ENCODE results near the gene HES6.
"Not testable (repeated sequence)": the region's sequence is repeated elsewhere in the genome, so short reads cannot be mapped to it uniquely, and the experiment has no call there.

HES6 gene

GRCh38 chr2:238273433-238273832 is 33.6 kb upstream of the HES6 start:
- DNase-seq, result peak; percentile 13 to 37

GRCh38 chr2:238272156-238272555 is 32.3 kb upstream of the HES6 start:
- no peak for DNase-seq

GRCh38 chr2:238271686-238272085 is 31.8 kb upstream of the HES6 start:
- DNase-seq, result not testable (repeated sequence)

GRCh38 chr2:238271061-238271554 is 31.3 kb upstream of the HES6 start:
- DNase-seq, result no peak

GRCh38 chr2:238270606-238271005 is 30.8 kb upstream of the HES6 start:
- DNase-seq, result no peak

GRCh38 chr2:238269741-238270140 is 29.9 kb upstream of the HES6 start:
- no peak for DNase-seq

GRCh38 chr2:238267884-238268680 is 28.2 kb upstream of the HES6 start:
- DNase-seq, result no peak

GRCh38 chr2:238267341-238267710 is 27.5 kb upstream of the HES6 start:
- no peak for DNase-seq

- DNase-seq, result no peak
These were observed 25.8 kb upstream of the HES6 start for GRCh38 chr2:238265605-238266004.

GRCh38 chr2:238264072-238264460 is 24.2 kb upstream of the HES6 start:
- no peak for DNase-seq

GRCh38 chr2:238263204-238264071 is 23.6 kb upstream of the HES6 start:
- DNase-seq, result peak; percentile 89 to 90

GRCh38 chr2:238262496-238263122 is 22.8 kb upstream of the HES6 start:
- DNase-seq, result no peak

- DNase-seq, result no peak
These were observed 22.0 kb upstream of the HES6 start for GRCh38 chr2:238261718-238262375.

- no peak for DNase-seq
These were observed 21.0 kb upstream of the HES6 start for GRCh38 chr2:238260883-238261282.

GRCh38 chr2:238259061-238260020 is 19.5 kb upstream of the HES6 start:
- DNase-seq, result no peak

GRCh38 chr2:238257786-238258700 is 18.2 kb upstream of the HES6 start:
- no peak for DNase-seq

GRCh38 chr2:238256594-238257104 is 16.8 kb upstream of the HES6 start:
- peak; percentile 77 to 81 for DNase-seq

- no peak for DNase-seq
These were observed 16.3 kb upstream of the HES6 start for GRCh38 chr2:238256111-238256510.

GRCh38 chr2:238255636-238256035 is 15.8 kb upstream of the HES6 start:
- DNase-seq, result no peak

GRCh38 chr2:238255151-238255551 is 15.3 kb upstream of the HES6 start:
- DNase-seq, result no peak
